Liver (tissue), 3 donors: ENCODE measurements around the gene VEPH1.

Source experiments
- ATF3 ChIP-seq: IDR thresholded peaks from 2 replicates; pipeline ENCODE4 v1.6.1; 2016; ENCODE audit warnings: antibody characterized with exemption
- EGR1 ChIP-seq, 2 donors: IDR thresholded peaks; 2 replicates each; pipeline ENCODE4 v1.6.1; 2016 to 2018; ENCODE audit warnings: antibody characterized with exemption in 2 of 2, low read depth in 2 of 2
- FOXA1 ChIP-seq: IDR thresholded peaks from 2 replicates; pipeline ENCODE4 v1.6.1; 2016; ENCODE audit warnings: antibody characterized with exemption
- GABPA ChIP-seq, 2 donors: IDR thresholded peaks in 1 of 2; conservative IDR thresholded peaks in 1 of 2; 2 replicates each; pipeline ENCODE4 v1.6.1; 2016; ENCODE audit warnings: antibody characterized with exemption in 2 of 2, mild to moderate bottlenecking in 1 of 2, moderate library complexity in 1 of 2
- HNF4G ChIP-seq: IDR thresholded peaks from 2 replicates; pipeline ENCODE4 v1.6.1; 2016; ENCODE audit warnings: antibody characterized with exemption
- JUND ChIP-seq, 2 donors: IDR thresholded peaks; 2 replicates each; pipeline ENCODE4 v1.6.1; 2016; ENCODE audit warnings: antibody characterized with exemption in 2 of 2
- NR2F2 ChIP-seq: IDR thresholded peaks from 2 replicates; pipeline ENCODE4 v1.6.1; 2016; ENCODE audit warnings: antibody characterized with exemption
- RAD21 ChIP-seq, 2 donors: IDR thresholded peaks; 2 replicates each; pipeline ENCODE4 v1.6.1; 2016; ENCODE audit warnings: antibody characterized with exemption in 2 of 2, mild to moderate bottlenecking in 2 of 2
- REST ChIP-seq: IDR thresholded peaks from 2 replicates; pipeline ENCODE4 v1.6.1; 2016; ENCODE audit warnings: antibody characterized with exemption, mild to moderate bottlenecking
- TAF1 ChIP-seq: conservative IDR thresholded peaks from 2 replicates; pipeline ENCODE4 v1.6.1; 2016; ENCODE audit warnings: antibody characterized with exemption, mild to moderate bottlenecking
- YY1 ChIP-seq: IDR thresholded peaks from 2 replicates; pipeline ENCODE4 v1.6.1; 2016; ENCODE audit warnings: antibody characterized with exemption, mild to moderate bottlenecking
- ZBTB33 ChIP-seq: IDR thresholded peaks from 2 replicates; pipeline ENCODE4 v1.6.1; 2016; ENCODE audit warnings: antibody characterized with exemption
- TF ChIP-seq, protein P1 (sequence below): fragments of 150-350 bp; IDR thresholded peaks from 2 replicates; pipeline ENCODE4 v1.5.1; 2017; ENCODE audit warnings: improper control_type of control experiment, low read depth, low read length; ENCODE audit not compliant: missing input control
- TF ChIP-seq, protein P2 (sequence below): IDR thresholded peaks from 2 replicates; pipeline ENCODE4 v1.6.1; 2016; ENCODE audit warnings: antibody characterized with exemption
- donor health status: healthy.
- donor health status: healthy.

GRCh38 chr3:157220211-157220610 is 283.0 kb downstream of the VEPH1 start:
- TF ChIP-seq, protein P1, sequence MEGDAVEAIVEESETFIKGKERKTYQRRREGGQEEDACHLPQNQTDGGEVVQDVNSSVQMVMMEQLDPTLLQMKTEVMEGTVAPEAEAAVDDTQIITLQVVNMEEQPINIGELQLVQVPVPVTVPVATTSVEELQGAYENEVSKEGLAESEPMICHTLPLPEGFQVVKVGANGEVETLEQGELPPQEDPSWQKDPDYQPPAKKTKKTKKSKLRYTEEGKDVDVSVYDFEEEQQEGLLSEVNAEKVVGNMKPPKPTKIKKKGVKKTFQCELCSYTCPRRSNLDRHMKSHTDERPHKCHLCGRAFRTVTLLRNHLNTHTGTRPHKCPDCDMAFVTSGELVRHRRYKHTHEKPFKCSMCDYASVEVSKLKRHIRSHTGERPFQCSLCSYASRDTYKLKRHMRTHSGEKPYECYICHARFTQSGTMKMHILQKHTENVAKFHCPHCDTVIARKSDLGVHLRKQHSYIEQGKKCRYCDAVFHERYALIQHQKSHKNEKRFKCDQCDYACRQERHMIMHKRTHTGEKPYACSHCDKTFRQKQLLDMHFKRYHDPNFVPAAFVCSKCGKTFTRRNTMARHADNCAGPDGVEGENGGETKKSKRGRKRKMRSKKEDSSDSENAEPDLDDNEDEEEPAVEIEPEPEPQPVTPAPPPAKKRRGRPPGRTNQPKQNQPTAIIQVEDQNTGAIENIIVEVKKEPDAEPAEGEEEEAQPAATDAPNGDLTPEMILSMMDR = no peak
- TF ChIP-seq TAF1 (no peak), FOXA1 (no peak), ZBTB33 (no peak), REST (no peak), JUND (IDR thresholded peaks at IDR 0.05) (no peak), ATF3 (no peak), NR2F2 (no peak), YY1 (no peak), GABPA (IDR thresholded peaks at IDR 0.05 in 1 of 2, conservative IDR thresholded peaks at IDR 0.05 in 1 of 2) (no peak), RAD21 (IDR thresholded peaks at IDR 0.05) (no peak), HNF4G (no peak), EGR1 (IDR thresholded peaks at IDR 0.05; ENCODE audit: low read depth in 2 of 2) (no peak)
- TF ChIP-seq, protein P2, sequence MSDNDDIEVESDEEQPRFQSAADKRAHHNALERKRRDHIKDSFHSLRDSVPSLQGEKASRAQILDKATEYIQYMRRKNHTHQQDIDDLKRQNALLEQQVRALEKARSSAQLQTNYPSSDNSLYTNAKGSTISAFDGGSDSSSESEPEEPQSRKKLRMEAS = no peak
